DMS 273 treated with DMSO at 0.1 percent for 48 hours (cell line): ENCODE results near the gene NOP53.
"Not testable (repeated sequence)": the region's sequence is repeated elsewhere in the genome, so short reads cannot be mapped to it uniquely, and the experiment has no call there.

Source experiments
- DNase-seq: peaks from one replicate; lab custom pipeline; 2025; lab: John Stamatoyannopoulos, UW

NOP53 gene

GRCh38 chr19:47718415-47719046, 26.8 kb upstream of the NOP53 start:
- DNase-seq: not testable (repeated sequence)

DNA sequence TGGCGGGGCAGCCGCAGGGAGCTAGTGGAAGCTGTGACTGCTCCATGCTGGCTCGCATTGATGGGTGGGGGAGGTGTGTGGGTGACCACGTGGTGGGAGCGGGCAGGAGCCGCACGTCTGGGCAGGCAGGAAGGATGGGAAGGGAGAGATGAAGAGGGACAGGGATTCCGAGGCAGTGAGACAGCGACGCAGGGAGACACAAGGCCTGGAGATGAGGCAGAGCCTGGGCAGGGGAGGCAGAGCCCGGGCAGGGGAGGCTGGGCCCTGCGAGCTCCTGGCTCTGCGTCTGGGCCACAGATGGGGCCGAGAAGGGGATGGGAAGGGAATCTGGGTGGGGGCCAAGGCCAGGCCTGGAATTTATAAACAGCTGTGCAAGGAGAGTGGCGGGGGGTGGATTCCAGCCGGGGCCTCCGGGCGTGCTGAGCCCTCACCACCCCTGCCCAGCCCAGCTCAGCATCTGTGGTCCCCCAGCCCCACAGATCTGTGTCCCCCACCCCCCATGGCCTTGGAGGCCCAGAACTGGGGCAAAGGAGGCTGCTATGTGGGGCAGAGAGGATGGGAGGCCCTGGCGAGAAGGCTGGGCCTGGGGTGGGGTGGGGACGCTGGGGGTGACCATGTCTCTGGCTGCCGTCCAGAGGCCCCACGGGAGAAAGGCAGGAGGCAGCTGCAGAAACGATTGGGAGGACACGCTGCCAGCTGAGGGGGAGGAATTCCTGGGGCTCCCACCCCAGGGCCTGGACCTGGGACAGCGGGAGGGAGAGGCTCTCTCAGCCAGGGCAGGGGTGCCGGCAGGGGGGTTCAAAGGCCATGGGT, 26.1 kb upstream of the NOP53 start:
- DNase-seq: peak; percentile 94

DNA sequence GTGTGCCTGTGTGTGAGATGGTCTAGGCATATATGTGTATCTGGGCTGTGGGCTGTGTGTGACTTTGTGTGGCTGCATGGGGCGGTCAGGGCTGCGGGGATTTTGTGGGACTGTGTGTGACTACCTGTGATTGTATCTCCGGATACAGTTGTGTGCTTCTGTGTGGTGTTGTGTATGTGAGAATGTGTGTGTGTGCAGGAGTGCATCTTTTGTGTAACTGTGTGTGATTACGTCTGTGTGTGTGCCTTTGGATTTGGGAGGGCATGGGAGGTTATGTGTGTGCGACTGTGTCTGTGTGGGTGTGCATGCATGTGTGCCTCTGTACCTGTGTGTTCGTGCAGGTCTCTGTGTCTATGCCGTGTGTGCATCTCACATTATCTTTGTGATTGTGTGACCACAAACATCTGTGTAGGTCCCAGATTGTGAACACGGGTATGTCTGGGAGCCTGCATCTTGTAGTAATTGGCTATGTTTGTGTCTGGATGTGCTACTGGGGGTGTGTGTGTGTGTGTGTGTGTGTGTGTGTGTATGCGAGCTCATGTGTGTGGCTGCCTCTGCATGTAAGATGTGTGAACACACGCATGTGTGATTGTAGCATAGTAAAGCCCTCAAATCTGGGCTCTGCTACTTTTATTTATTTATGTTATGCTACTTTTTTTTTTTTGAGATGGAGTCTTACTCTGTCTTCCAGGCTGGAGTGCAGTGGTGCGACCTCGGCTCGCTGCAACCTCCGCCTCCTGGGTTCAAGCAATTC, 24.5 kb upstream of the NOP53 start:
- DNase-seq: no peak

GRCh38 chr19:47723581-47723940, 21.8 kb upstream of the NOP53 start:
- DNase-seq: no peak

GRCh38 chr19:47725759-47726401, 19.5 kb upstream of the NOP53 start:
- no peak for DNase-seq

DNA sequence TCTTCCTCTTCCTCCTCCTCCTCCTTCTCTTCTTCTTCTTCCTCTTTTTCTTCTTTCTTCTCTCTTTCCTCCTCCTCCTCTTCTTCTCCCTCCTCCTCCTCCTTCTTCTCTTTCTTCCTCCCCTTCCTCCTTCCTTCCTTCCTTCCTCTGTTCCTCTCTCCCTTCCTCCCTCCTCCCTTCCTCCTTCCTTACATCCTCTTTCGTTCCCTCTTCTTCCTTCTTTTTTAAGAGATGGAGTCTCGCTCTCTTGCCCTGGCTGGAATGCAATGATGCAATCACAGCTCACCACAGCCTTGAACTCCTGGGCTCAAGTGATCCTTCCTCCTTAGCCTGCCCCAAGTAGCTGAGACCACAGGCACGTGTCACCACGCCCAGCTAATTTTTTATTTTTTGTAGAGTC, 18.9 kb upstream of the NOP53 start:
- DNase-seq: no peak

- DNase-seq: not testable (repeated sequence)
Observed at GRCh38 chr19:47728295-47728694, 17.1 kb upstream of the NOP53 start.

GRCh38 chr19:47729468-47729798, 15.9 kb upstream of the NOP53 start:
- no peak for DNase-seq

- DNase-seq: no peak
Observed at GRCh38 chr19:47729799-47730520, 15.4 kb upstream of the NOP53 start.

GRCh38 chr19:47730521-47730889, 14.8 kb upstream of the NOP53 start:
- no peak for DNase-seq

- DNase-seq: no peak
Observed at GRCh38 chr19:47730910-47731309, 14.4 kb upstream of the NOP53 start.

DNA sequence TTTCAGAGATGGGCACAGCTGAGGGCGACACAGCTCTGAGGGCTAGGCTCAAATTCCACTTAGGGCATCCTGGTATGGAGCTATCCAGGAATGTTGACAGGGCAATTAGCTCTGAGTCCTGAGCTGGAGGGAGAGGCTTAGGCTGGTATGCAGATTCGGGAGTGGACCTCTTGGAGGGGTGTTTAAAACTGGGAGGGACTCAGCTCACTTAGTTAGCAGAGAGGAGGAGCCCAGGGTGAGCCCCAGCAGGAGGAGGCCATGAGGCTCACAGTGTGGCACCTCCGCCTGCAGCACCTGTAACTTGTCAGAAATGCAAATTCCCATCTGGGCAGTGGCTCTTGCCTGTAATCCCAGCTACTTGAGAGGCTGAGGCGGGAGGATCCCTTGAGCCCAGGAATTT, 10.2 kb upstream of the NOP53 start:
- no peak for DNase-seq

DNA sequence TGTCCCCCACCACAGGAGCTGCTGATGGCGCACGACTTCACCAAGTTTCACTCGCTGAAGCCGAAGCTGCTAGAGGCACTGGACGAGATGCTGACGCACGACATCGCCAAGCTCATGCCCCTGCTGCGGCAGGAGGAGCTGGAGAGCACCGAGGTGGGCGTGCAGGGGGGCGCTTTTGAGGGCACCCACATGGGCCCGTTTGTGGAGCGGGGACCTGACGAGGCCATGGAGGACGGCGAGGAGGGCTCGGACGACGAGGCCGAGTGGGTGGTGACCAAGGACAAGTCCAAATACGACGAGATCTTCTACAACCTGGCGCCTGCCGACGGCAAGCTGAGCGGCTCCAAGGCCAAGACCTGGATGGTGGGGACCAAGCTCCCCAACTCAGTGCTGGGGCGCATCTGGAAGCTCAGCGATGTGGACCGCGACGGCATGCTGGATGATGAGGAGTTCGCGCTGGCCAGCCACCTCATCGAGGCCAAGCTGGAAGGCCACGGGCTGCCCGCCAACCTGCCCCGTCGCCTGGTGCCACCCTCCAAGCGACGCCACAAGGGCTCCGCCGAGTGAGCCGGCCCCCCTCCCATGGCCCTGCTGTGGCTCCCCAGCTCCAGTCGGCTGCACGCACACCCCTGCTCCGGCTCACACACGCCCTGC, 4.4 kb upstream of the NOP53 start:
- DNase-seq: no peak

- no peak for DNase-seq
Observed at GRCh38 chr19:47741544-47742140, 3.7 kb upstream of the NOP53 start.

DNA sequence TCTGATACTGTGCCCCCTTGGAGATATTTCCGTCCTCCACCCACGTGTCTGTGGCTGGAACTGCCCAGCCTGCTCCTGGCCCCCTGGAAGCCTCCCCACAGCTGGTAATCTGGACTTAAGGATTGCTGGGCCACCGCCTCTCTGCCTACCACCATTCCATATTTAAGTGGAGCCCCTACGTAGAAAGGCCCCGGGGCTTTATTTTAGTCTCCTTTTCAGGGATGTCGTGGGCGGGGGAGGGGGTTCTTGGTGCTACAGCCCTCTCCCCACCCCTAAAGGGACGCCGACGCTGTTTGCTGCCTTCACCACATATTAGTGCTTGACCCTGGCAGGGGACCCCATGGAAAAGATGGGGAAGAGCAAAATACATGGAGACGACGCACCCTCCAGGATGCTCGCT, 2.7 kb upstream of the NOP53 start:
- no peak for DNase-seq

GRCh38 chr19:47746129-47746528, 783 bp downstream of the NOP53 start:
- DNase-seq: not testable (repeated sequence)

DNA sequence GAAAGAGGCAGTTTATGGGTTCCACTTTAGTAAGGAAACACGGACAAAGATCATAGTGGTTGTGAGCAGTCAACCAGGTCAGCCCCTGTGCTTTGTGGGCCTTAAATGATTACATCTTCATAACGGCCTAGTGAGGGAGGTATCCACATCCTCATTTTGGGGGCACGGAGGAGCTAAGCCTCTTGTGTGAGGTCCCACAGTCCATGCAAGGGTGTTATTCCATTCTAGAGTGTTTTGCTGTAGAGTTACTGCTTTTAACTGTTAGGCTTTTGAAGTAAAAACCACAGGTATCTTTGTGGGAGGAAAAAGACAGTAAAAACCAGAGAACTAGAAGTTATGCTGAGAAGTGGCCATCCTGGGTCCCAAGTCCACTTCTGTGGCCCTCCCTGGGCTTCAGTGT, 4.0 kb downstream of the NOP53 start:
- no peak for DNase-seq

GRCh38 chr19:47750752-47751151, 5.4 kb downstream of the NOP53 start:
- DNase-seq: no peak

- DNase-seq: no peak
Observed at GRCh38 chr19:47752440-47753211, 7.3 kb downstream of the NOP53 start.
